Measurements from ENCODE around the gene TM9SF3.

TM9SF3 gene

GRCh38 chr10:96538683-96539082 is 48.1 kb downstream of the TM9SF3 start:
- H3K27ac ChIP-seq (ENCODE audit: low read depth, low read length, severe bottlenecking), result no peak overlapping the region
- whole genome bisulfite sequencing, 2 experiments (ENCODE audit: insufficient coverage in 2 of 2), result no CpG with 5 or more reads among the region's 1 CpG
- no peaks in the 10 kb centered on the region for H3K9me3 ChIP-seq (ENCODE audit: control insufficient read depth, low read length)
- H3K36me3 ChIP-seq (ENCODE audit: control insufficient read depth, insufficient read depth, low read length), result peaks cover 43% of the 10 kb centered on the region
- H3K4me3 ChIP-seq (ENCODE audit: extremely low read depth, insufficient read depth, low read length, poor library complexity, severe bottlenecking), result no peak overlapping the region
- no peaks in the 10 kb centered on the region for H3K4me1 ChIP-seq (ENCODE audit: control insufficient read depth, insufficient read depth, low read length, poor library complexity, severe bottlenecking)

DNA sequence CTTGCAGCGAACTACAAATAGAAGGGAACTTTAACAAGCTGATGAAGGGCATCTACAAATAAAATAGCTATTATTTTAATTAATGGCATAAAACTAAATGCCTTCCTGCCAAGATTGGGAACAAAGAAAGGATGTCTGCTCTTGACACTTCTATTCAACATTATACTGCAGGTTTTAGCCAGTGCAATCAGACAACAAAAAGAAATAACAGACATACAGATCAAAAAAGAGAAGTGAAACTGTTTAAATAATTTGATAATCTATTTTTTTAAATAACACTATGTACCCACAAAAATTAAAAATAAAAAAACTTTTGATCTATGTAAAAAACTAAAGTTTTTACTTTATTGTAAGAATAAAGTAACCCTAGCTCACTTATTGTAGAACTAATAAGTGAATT is 50.7 kb downstream of the TM9SF3 start:
- no peaks in the 10 kb centered on the region for H3K9me3 ChIP-seq (ENCODE audit: control insufficient read depth, low read length)
- peaks cover 41% of the 10 kb centered on the region for H3K36me3 ChIP-seq (ENCODE audit: control insufficient read depth, insufficient read depth, low read length)
- no peak overlapping the region for H3K27ac ChIP-seq (ENCODE audit: low read depth, low read length, severe bottlenecking)
- no CpG with 5 or more reads among the region's 1 CpG for WGBS, 2 experiments (ENCODE audit: insufficient coverage in 2 of 2)
- H3K4me1 ChIP-seq (ENCODE audit: control insufficient read depth, insufficient read depth, low read length, poor library complexity, severe bottlenecking), result no peaks in the 10 kb centered on the region
- no peak overlapping the region for H3K4me3 ChIP-seq (ENCODE audit: extremely low read depth, insufficient read depth, low read length, poor library complexity, severe bottlenecking)

DNA sequence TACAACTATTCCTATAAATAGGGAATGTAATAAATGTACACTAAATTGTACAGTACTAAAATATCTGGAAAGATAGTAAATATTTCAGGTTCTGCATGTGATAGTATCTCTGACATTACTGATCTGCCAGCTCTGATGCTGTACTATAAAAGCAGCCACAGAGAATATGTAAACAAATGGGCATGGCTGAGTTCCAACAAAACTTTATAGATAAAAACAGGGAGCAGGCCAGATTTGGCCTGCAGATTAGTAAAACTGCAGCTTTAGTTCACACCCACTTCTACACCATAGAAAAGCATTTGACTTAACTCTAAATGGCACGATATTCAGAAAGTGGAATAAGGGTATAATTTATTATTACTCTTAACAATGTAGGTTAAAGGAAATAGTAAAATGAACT is 54.3 kb downstream of the TM9SF3 start:
- Histone ChIP-seq H3K27ac (ENCODE audit: low read depth, low read length, severe bottlenecking) (no peak overlapping the region), H3K36me3 (ENCODE audit: control insufficient read depth, insufficient read depth, low read length) (peaks cover 50% of the 10 kb centered on the region), H3K4me3 (ENCODE audit: extremely low read depth, insufficient read depth, low read length, poor library complexity, severe bottlenecking) (no peak overlapping the region), H3K4me1 (ENCODE audit: control insufficient read depth, insufficient read depth, low read length, poor library complexity, severe bottlenecking) (no peaks in the 10 kb centered on the region), H3K9me3 (ENCODE audit: control insufficient read depth, low read length) (no peaks in the 10 kb centered on the region)
- no CpG with 5 or more reads among the region's 1 CpG for WGBS, 2 experiments (ENCODE audit: insufficient coverage in 2 of 2)

GRCh38 chr10:96529634-96530279 is 57.1 kb downstream of the TM9SF3 start:
- Histone ChIP-seq H3K27ac (ENCODE audit: low read depth, low read length, severe bottlenecking) (no peak overlapping the region), H3K4me3 (ENCODE audit: extremely low read depth, insufficient read depth, low read length, poor library complexity, severe bottlenecking) (no peak overlapping the region), H3K9me3 (ENCODE audit: control insufficient read depth, low read length) (no peaks in the 10 kb centered on the region), H3K36me3 (ENCODE audit: control insufficient read depth, insufficient read depth, low read length) (peaks cover 69% of the 10 kb centered on the region), H3K4me1 (ENCODE audit: control insufficient read depth, insufficient read depth, low read length, poor library complexity, severe bottlenecking) (no peaks in the 10 kb centered on the region)
- 100% methylated on average over 1 of the region's 6 CpGs; no CpG with 5 or more reads in 1 of the 2 experiments for WGBS, 2 experiments (ENCODE audit: insufficient coverage in 2 of 2)

DNA sequence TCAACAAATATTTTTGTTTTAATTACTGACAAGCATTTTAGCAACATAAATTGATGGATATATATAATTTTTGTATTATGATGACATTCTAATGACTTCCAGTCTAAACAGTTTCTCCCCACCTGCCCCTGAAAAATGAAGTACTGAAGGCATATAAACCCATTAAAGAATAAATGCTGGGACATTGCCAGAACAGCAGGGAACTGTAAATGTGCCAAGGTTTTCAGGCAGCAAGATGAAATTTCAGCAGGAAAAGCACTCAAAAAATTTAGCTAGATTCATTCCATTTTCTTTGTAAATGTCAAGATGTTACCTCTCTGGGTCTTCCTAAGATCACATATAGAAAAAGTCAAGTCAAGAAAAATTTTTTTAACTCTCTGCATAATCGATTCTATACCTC is 62.1 kb downstream of the TM9SF3 start:
- no CpG with 5 or more reads among the region's 1 CpG for WGBS, 2 experiments (ENCODE audit: insufficient coverage in 2 of 2)
- Histone ChIP-seq H3K9me3 (ENCODE audit: control insufficient read depth, low read length) (no peaks in the 10 kb centered on the region), H3K4me1 (ENCODE audit: control insufficient read depth, insufficient read depth, low read length, poor library complexity, severe bottlenecking) (no peaks in the 10 kb centered on the region), H3K36me3 (ENCODE audit: control insufficient read depth, insufficient read depth, low read length) (peaks cover 65% of the 10 kb centered on the region), H3K4me3 (ENCODE audit: extremely low read depth, insufficient read depth, low read length, poor library complexity, severe bottlenecking) (no peak overlapping the region), H3K27ac (ENCODE audit: low read depth, low read length, severe bottlenecking) (no peak overlapping the region)

- Histone ChIP-seq H3K9me3 (ENCODE audit: control insufficient read depth, low read length) (no peaks in the 10 kb centered on the region), H3K4me1 (ENCODE audit: control insufficient read depth, insufficient read depth, low read length, poor library complexity, severe bottlenecking) (peaks cover 5% of the 10 kb centered on the region), H3K4me3 (ENCODE audit: extremely low read depth, insufficient read depth, low read length, poor library complexity, severe bottlenecking) (no peak overlapping the region), H3K27ac (ENCODE audit: low read depth, low read length, severe bottlenecking) (no peak overlapping the region), H3K36me3 (ENCODE audit: control insufficient read depth, insufficient read depth, low read length) (peaks cover 18% of the 10 kb centered on the region)
- 100% methylated on average over 1 of the region's 1 CpG for WGBS, 2 experiments (ENCODE audit: insufficient coverage in 2 of 2)
Measured at GRCh38 chr10:96517284-96517683, 69.5 kb downstream of the TM9SF3 start.

GRCh38 chr10:96516337-96516736 is 70.5 kb downstream of the TM9SF3 start:
- H3K27ac ChIP-seq (ENCODE audit: low read depth, low read length, severe bottlenecking), result no peak overlapping the region
- peaks cover 11% of the 10 kb centered on the region for H3K4me1 ChIP-seq (ENCODE audit: control insufficient read depth, insufficient read depth, low read length, poor library complexity, severe bottlenecking)
- H3K4me3 ChIP-seq (ENCODE audit: extremely low read depth, insufficient read depth, low read length, poor library complexity, severe bottlenecking), result no peak overlapping the region
- H3K9me3 ChIP-seq (ENCODE audit: control insufficient read depth, low read length), result no peaks in the 10 kb centered on the region
- H3K36me3 ChIP-seq (ENCODE audit: control insufficient read depth, insufficient read depth, low read length), result peaks cover 12% of the 10 kb centered on the region
- WGBS, 2 experiments (ENCODE audit: insufficient coverage in 2 of 2), result 90 to 100% methylated on average over 2 of the region's 2 CpGs

DNA sequence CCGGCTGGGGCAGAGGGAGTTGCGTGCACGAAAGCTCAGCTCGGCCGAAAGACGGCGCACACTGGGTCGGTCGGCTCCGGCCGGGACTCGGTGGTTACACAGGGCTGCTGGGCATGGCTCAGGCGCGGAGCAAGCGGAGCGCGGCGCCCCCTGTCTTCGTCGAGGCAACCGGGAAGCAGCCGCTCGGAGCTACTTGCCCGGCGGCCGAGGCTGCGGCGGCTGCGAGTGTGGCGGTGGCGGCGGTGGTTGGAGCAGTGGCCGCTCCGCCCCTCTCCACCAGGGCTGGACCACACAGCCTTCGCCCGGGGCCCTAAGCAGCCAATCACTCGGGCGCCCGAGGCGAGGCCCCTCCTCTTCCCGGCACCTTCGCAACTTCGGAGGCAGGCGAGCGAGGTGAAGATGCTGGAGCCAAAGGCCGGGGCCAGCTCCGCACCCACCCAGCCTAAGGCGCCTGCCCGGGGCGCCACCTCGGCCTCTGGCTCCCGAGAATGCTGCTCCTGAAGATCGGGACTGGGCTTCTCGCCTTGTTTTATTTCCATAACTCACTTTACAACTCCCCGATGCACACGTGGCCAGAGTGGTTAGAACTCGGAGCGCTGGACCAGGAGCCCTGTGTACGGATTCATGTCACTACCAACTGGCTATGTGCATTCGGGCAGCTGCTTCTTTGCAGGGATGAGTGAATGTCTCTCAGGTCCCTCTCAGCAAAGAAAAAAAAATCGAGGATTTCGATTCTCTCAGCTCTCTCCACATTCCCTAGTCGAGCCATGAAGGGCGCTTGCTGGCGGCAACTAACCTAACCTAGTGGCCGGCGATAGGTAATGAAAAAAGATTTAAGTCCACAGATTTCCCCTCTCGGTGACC is 72.9 kb downstream of the TM9SF3 start, which contains the start of gene TLL2:
TSS of gene TLL2 (minus strand) at position 229 of the 864 bp plus-strand sequence. CDS start 241 bp downstream, outside the sequence.
- Histone ChIP-seq H3K4me3 (ENCODE audit: extremely low read depth, insufficient read depth, low read length, poor library complexity, severe bottlenecking) (peak within 1 kb of the TSS; percentile 44), H3K4me1 (ENCODE audit: control insufficient read depth, insufficient read depth, low read length, poor library complexity, severe bottlenecking) (peaks cover 18% of the 10 kb centered on the region), H3K27ac (ENCODE audit: low read depth, low read length, severe bottlenecking) (peak within 1 kb of the TSS; percentile 41), H3K36me3 (ENCODE audit: control insufficient read depth, insufficient read depth, low read length) (no peaks in the 10 kb centered on the region), H3K9me3 (ENCODE audit: control insufficient read depth, low read length) (no peaks in the 10 kb centered on the region)
- 2% methylated on average over 57 to 58 of the region's 68 CpGs for WGBS, 2 experiments (ENCODE audit: insufficient coverage in 2 of 2)

GRCh38 chr10:96513305-96513697 is 73.5 kb downstream of the TM9SF3 start:
- Histone ChIP-seq H3K27ac (ENCODE audit: low read depth, low read length, severe bottlenecking) (peak overlapping the region; percentile 41), H3K4me3 (ENCODE audit: extremely low read depth, insufficient read depth, low read length, poor library complexity, severe bottlenecking) (peak overlapping the region; percentile 44), H3K4me1 (ENCODE audit: control insufficient read depth, insufficient read depth, low read length, poor library complexity, severe bottlenecking) (peaks cover 19% of the 10 kb centered on the region), H3K9me3 (ENCODE audit: control insufficient read depth, low read length) (no peaks in the 10 kb centered on the region), H3K36me3 (ENCODE audit: control insufficient read depth, insufficient read depth, low read length) (no peaks in the 10 kb centered on the region)
- 0 to 1% methylated on average over 18 to 24 of the region's 31 CpGs for WGBS, 2 experiments (ENCODE audit: insufficient coverage in 2 of 2)

- H3K36me3 ChIP-seq (ENCODE audit: control insufficient read depth, insufficient read depth, low read length), result no peaks in the 10 kb centered on the region
- WGBS, 2 experiments (ENCODE audit: insufficient coverage in 2 of 2), result 1% methylated on average over 57 to 62 of the region's 65 CpGs
- no peak overlapping the region for H3K27ac ChIP-seq (ENCODE audit: low read depth, low read length, severe bottlenecking)
- H3K4me3 ChIP-seq (ENCODE audit: extremely low read depth, insufficient read depth, low read length, poor library complexity, severe bottlenecking), result peak overlapping the region; percentile 44
- no peaks in the 10 kb centered on the region for H3K9me3 ChIP-seq (ENCODE audit: control insufficient read depth, low read length)
- H3K4me1 ChIP-seq (ENCODE audit: control insufficient read depth, insufficient read depth, low read length, poor library complexity, severe bottlenecking), result peaks cover 19% of the 10 kb centered on the region
Measured at GRCh38 chr10:96512524-96513304, 74.1 kb downstream of the TM9SF3 start.

All from mesodermal cell (in vitro differentiated cells).